WTC11 (cell line): ENCODE data around the gene LIN28B. TPM values are rescaled to one million over a fixed set of nuclear protein-coding genes. Genes with fewer than 3 reads are reported as not detected.

Experiments
- ATAC-seq: fragments of 200-7000 bp; cut with Tn5 transposase; 2 replicates; pipeline ENCODE4 v1.10.0; 2021; ENCODE audit warnings: mild to moderate bottlenecking, moderate library complexity
- CTCF ChIA-PET: fragments of 300-600 bp; sonication (Branson Sonifier 250); formaldehyde crosslinking; loops from one replicate; lab custom pipeline; 2021; ENCODE audit warnings: antibody characterized with exemption; lab: Charles Lee
- POLR2A ChIA-PET: fragments of 350-600 bp; sonication (Branson Sonifier 250); formaldehyde crosslinking; loops from one replicate; lab custom pipeline; 2021; ENCODE audit warnings: antibody characterized with exemption; lab: Charles Lee
- DNase-seq: peaks from one replicate; pipeline ENCODE4 v3.0.0; 2021; ENCODE audit warnings: low spot score
- H3K27ac Mint-ChIP-seq: 2 replicates; pipeline ENCODE4 v1.8.0; 2021; ENCODE audit warnings: mixed read lengths
- H3K27me3 Mint-ChIP-seq: 2 replicates; pipeline ENCODE4 v1.8.0; 2021; ENCODE audit warnings: low read depth, mild to moderate bottlenecking, moderate library complexity, mixed read lengths
- H3K36me3 Mint-ChIP-seq: 2 replicates; pipeline ENCODE4 v1.8.0; 2021; ENCODE audit warnings: mixed read lengths
- H3K4me1 Mint-ChIP-seq: 2 replicates; pipeline ENCODE4 v1.8.0; 2022; ENCODE audit warnings: mixed read lengths
- H3K4me3 Mint-ChIP-seq: 2 replicates; pipeline ENCODE4 v1.8.0; 2021; ENCODE audit warnings: mild to moderate bottlenecking, moderate library complexity, mixed read lengths
- H3K9me3 Mint-ChIP-seq: 2 replicates; pipeline ENCODE4 v1.8.0; 2021; ENCODE audit warnings: mixed read lengths
- AFF4 ChIP-seq: sonication (generic); formaldehyde crosslinking; IDR thresholded peaks from 2 replicates; pipeline ENCODE4 v1.8.1; 2023; ENCODE audit warnings: mild to moderate bottlenecking, missing genetic modification reagents, borderline replicate concordance
- E2F4 ChIP-seq: sonication (generic); formaldehyde crosslinking; IDR thresholded peaks from 2 replicates; pipeline ENCODE4 v1.8.1; 2022; ENCODE audit warnings: low read depth, mild to moderate bottlenecking, moderate library complexity, missing genetic modification reagents, borderline replicate concordance
- ETV6 ChIP-seq: sonication (generic); formaldehyde crosslinking; IDR thresholded peaks from 2 replicates; pipeline ENCODE4 v1.8.1; 2022; ENCODE audit warnings: mild to moderate bottlenecking, missing genetic modification reagents
- IRF2 ChIP-seq: sonication (generic); formaldehyde crosslinking; IDR thresholded peaks from 2 replicates; pipeline ENCODE4 v1.8.0; 2022; ENCODE audit warnings: low read depth, missing genetic modification reagents, borderline replicate concordance
- PRDM15 ChIP-seq: sonication (generic); formaldehyde crosslinking; IDR thresholded peaks from 2 replicates; pipeline ENCODE4 v1.8.0; 2022; ENCODE audit warnings: missing genetic modification reagents
- PREB ChIP-seq: sonication (generic); formaldehyde crosslinking; IDR thresholded peaks from 2 replicates; pipeline ENCODE4 v1.8.1; 2022; ENCODE audit warnings: mild to moderate bottlenecking, missing genetic modification reagents, moderate library complexity, borderline replicate concordance
- RELA ChIP-seq: sonication (generic); formaldehyde crosslinking; IDR thresholded peaks from 2 replicates; pipeline ENCODE4 v1.8.1; 2022; ENCODE audit warnings: missing genetic modification reagents, mild to moderate bottlenecking, borderline replicate concordance
- ZBTB21 ChIP-seq: sonication (generic); formaldehyde crosslinking; IDR thresholded peaks from 2 replicates; pipeline ENCODE4 v1.8.1; 2023; ENCODE audit warnings: mild to moderate bottlenecking, missing genetic modification reagents, borderline replicate concordance
- ZNF232 ChIP-seq: sonication (generic); formaldehyde crosslinking; IDR thresholded peaks from 2 replicates; pipeline ENCODE4 v1.8.0; 2022; ENCODE audit warnings: mild to moderate bottlenecking, missing genetic modification reagents
- ZNF263 ChIP-seq: sonication (generic); formaldehyde crosslinking; IDR thresholded peaks from 2 replicates; pipeline ENCODE4 v1.8.1; 2022; ENCODE audit warnings: low read depth, mild to moderate bottlenecking, moderate library complexity, missing genetic modification reagents
- ZNF281 ChIP-seq: sonication (generic); formaldehyde crosslinking; IDR thresholded peaks from 2 replicates; pipeline ENCODE4 v1.8.0; 2023; ENCODE audit warnings: mild to moderate bottlenecking, missing genetic modification reagents
- ZNF425 ChIP-seq: fragments of 250-450 bp; sonication (Bioruptor Pico); conservative IDR thresholded peaks from 2 replicates; pipeline ENCODE4 v1.9.0; 2021; ENCODE audit warnings: mild to moderate bottlenecking
- total RNA-seq: library from RNA; stranded (reverse); gene quantifications from 3 replicates; pipeline ENCODE4 v1.2.3, GENCODE V29; 2021

The LIN28B gene
- total RNA-seq, 1 experiment from 2014 or later: 73.4 TPM

GRCh38 chr6:105068407-105068806 is 111.5 kb downstream of the LIN28B start:
- H3K27ac Mint-ChIP-seq: no peak overlapping the region
- H3K4me1 Mint-ChIP-seq: peaks cover 11% of the 10 kb centered on the region; the same call in 1 of the 2 replicates
- POLR2A ChIA-PET: no interaction called here
- H3K9me3 Mint-ChIP-seq: no peaks in the 10 kb centered on the region
- TF ChIP-seq ZNF425 (CRISPR knock-in tag) (no peak), ZNF232 (CRISPR knock-in tag) (no peak), ZBTB21 (CRISPR knock-in tag) (no peak), E2F4 (CRISPR knock-in tag) (no peak), IRF2 (no peak)
- TF ChIP-seq, all 79 proteins: peak for 0
- Mint-ChIP-seq H3K4me3 (no peak overlapping the region), H3K27me3 (no peaks in the 10 kb centered on the region), H3K36me3 (no peaks in the 10 kb centered on the region)
- DNase-seq (no peak), ATAC-seq (no peak)
- CTCF ChIA-PET: interaction anchor here (1.0 kb wide), 1 partner anchor 9 kb away, joined by 3 read pairs; no protein-coding TSS in a partner anchor

- POLR2A ChIA-PET: interaction anchor here (0.6 to 0.7 kb wide), 2 partner anchors 105 to 190 kb away, joined by 3 read pairs; no protein-coding TSS in a partner anchor
Measured at GRCh38 chr6:105069821-105070445, 113.0 kb downstream of the LIN28B start.

GRCh38 chr6:105072798-105073199 is 115.9 kb downstream of the LIN28B start:
- ChIA-PET POLR2A (no interaction called here), CTCF (no interaction called here)
- H3K27ac Mint-ChIP-seq: no peak overlapping the region
- peaks cover 16% of the 10 kb centered on the region for H3K4me1 Mint-ChIP-seq
- H3K4me3 Mint-ChIP-seq: no peak overlapping the region
- ATAC-seq: no peak
- H3K36me3 Mint-ChIP-seq: no peaks in the 10 kb centered on the region
- no peaks in the 10 kb centered on the region for H3K27me3 Mint-ChIP-seq
- no peak for DNase-seq
- H3K9me3 Mint-ChIP-seq: no peaks in the 10 kb centered on the region
- TF ChIP-seq ZNF281 (CRISPR knock-in tag): no peak
- TF ChIP-seq PREB (CRISPR knock-in tag): no peak
- TF ChIP-seq RELA (CRISPR knock-in tag): no peak
- no peak for TF ChIP-seq AFF4 (CRISPR knock-in tag)
- TF ChIP-seq PRDM15 (CRISPR knock-in tag): no peak

More at GRCh38 chr6:105069821-105070445, 113.0 kb downstream of the LIN28B start:
- CTCF ChIA-PET: no interaction called here
- DNase-seq (no peak), ATAC-seq (no peak)
- Mint-ChIP-seq H3K27me3 (no peaks in the 10 kb centered on the region), H3K4me3 (no peak overlapping the region), H3K27ac (peak overlapping the region; percentile 71), H3K4me1 (peaks cover 11% of the 10 kb centered on the region; the same call in 1 of the 2 replicates)
- TF ChIP-seq ETV6: no peak
- TF ChIP-seq E2F4 (CRISPR knock-in tag): no peak
- no peak for TF ChIP-seq ZNF263
- TF ChIP-seq, all 79 proteins: peak for 0
- H3K9me3 Mint-ChIP-seq: no peaks in the 10 kb centered on the region
- no peaks in the 10 kb centered on the region for H3K36me3 Mint-ChIP-seq
